ENCODE results near the gene TXNRD1.

DNA sequence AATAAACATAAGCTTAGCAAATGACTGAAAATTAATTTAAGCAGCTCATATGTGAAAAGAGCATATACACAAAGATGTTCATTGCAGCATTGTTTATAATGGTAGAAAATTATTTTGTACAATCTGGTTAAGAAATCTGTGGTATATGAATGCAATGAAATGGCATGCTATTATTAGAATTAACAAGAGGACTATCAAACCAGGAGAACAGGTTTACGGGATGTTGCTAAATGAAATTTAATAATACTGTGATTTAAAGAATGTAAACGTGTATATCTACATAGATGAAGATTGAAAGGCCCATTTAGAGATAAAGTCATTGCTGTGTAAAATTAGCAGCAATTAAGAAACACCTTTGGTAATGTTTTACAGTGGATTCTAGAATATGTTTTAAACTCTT is 158.5 kb downstream of the TXNRD1 start:
- TF ChIP-seq, protein P1, sequence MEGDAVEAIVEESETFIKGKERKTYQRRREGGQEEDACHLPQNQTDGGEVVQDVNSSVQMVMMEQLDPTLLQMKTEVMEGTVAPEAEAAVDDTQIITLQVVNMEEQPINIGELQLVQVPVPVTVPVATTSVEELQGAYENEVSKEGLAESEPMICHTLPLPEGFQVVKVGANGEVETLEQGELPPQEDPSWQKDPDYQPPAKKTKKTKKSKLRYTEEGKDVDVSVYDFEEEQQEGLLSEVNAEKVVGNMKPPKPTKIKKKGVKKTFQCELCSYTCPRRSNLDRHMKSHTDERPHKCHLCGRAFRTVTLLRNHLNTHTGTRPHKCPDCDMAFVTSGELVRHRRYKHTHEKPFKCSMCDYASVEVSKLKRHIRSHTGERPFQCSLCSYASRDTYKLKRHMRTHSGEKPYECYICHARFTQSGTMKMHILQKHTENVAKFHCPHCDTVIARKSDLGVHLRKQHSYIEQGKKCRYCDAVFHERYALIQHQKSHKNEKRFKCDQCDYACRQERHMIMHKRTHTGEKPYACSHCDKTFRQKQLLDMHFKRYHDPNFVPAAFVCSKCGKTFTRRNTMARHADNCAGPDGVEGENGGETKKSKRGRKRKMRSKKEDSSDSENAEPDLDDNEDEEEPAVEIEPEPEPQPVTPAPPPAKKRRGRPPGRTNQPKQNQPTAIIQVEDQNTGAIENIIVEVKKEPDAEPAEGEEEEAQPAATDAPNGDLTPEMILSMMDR (IDR thresholded peaks at IDR 0.05): no peak
- TF ChIP-seq POLR2AphosphoS5 (IDR thresholded peaks at IDR 0.05) (no peak), POLR2A (IDR thresholded peaks at IDR 0.05) (no peak), EP300 (IDR thresholded peaks at IDR 0.05) (no peak)
